ENCODE results near the gene F10.

Gene F10

GRCh38 chr13:113124211-113124970, 1.8 kb downstream of the F10 start:
- Histone ChIP-seq H3K27me3 (ENCODE audit: insufficient read depth, poor library complexity, severe bottlenecking) (no peaks in the 10 kb centered on the region), H3K4me1 (ENCODE audit: insufficient read depth, poor library complexity, severe bottlenecking) (no peaks in the 10 kb centered on the region), H3K27ac (ENCODE audit: poor library complexity, severe bottlenecking) (no peak overlapping the region), H3K36me3 (ENCODE audit: low read depth) (no peaks in the 10 kb centered on the region), H3K9me3 (ENCODE audit: severe bottlenecking) (no peaks in the 10 kb centered on the region), H3K4me3 (ENCODE audit: severe bottlenecking) (no peak overlapping the region)
- ATAC-seq (ENCODE audit: low read depth) (no peak), DNase-seq (ENCODE audit: low spot score) (no peak)
- TF ChIP-seq, protein P1, sequence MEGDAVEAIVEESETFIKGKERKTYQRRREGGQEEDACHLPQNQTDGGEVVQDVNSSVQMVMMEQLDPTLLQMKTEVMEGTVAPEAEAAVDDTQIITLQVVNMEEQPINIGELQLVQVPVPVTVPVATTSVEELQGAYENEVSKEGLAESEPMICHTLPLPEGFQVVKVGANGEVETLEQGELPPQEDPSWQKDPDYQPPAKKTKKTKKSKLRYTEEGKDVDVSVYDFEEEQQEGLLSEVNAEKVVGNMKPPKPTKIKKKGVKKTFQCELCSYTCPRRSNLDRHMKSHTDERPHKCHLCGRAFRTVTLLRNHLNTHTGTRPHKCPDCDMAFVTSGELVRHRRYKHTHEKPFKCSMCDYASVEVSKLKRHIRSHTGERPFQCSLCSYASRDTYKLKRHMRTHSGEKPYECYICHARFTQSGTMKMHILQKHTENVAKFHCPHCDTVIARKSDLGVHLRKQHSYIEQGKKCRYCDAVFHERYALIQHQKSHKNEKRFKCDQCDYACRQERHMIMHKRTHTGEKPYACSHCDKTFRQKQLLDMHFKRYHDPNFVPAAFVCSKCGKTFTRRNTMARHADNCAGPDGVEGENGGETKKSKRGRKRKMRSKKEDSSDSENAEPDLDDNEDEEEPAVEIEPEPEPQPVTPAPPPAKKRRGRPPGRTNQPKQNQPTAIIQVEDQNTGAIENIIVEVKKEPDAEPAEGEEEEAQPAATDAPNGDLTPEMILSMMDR (IDR thresholded peaks at IDR 0.05; ENCODE audit: poor library complexity, severe bottlenecking) = no peak

- no peak for DNase-seq (ENCODE audit: low spot score)
- Histone ChIP-seq H3K27me3 (ENCODE audit: insufficient read depth, poor library complexity, severe bottlenecking) (no peaks in the 10 kb centered on the region), H3K36me3 (ENCODE audit: low read depth) (no peaks in the 10 kb centered on the region)
These were observed 3.1 kb downstream of the F10 start for GRCh38 chr13:113125506-113126264.

GRCh38 chr13:113126265-113127150, 3.9 kb downstream of the F10 start:
- no peaks in the 10 kb centered on the region for H3K36me3 ChIP-seq (ENCODE audit: low read depth)
- peaks cover 3% of the 10 kb centered on the region for H3K27me3 ChIP-seq (ENCODE audit: insufficient read depth, poor library complexity, severe bottlenecking)
- H3K4me3 ChIP-seq (ENCODE audit: severe bottlenecking) = no peak overlapping the region
- DNase-seq (ENCODE audit: low spot score) = no peak
- no peaks in the 10 kb centered on the region for H3K4me1 ChIP-seq (ENCODE audit: insufficient read depth, poor library complexity, severe bottlenecking)
- no peaks in the 10 kb centered on the region for H3K9me3 ChIP-seq (ENCODE audit: severe bottlenecking)
- H3K27ac ChIP-seq (ENCODE audit: poor library complexity, severe bottlenecking) = no peak overlapping the region
- TF ChIP-seq, protein P1 (IDR thresholded peaks at IDR 0.05; ENCODE audit: poor library complexity, severe bottlenecking) = no peak
- ATAC-seq (ENCODE audit: low read depth) = no peak

More at GRCh38 chr13:113125506-113126264, 3.1 kb downstream of the F10 start:
- no peaks in the 10 kb centered on the region for H3K9me3 ChIP-seq (ENCODE audit: severe bottlenecking)
- no peak overlapping the region for H3K4me3 ChIP-seq (ENCODE audit: severe bottlenecking)
- TF ChIP-seq, protein P1 (IDR thresholded peaks at IDR 0.05; ENCODE audit: poor library complexity, severe bottlenecking) = no peak
- H3K4me1 ChIP-seq (ENCODE audit: insufficient read depth, poor library complexity, severe bottlenecking) = no peaks in the 10 kb centered on the region
- ATAC-seq (ENCODE audit: low read depth) = no peak
- H3K27ac ChIP-seq (ENCODE audit: poor library complexity, severe bottlenecking) = no peak overlapping the region

DNA sequence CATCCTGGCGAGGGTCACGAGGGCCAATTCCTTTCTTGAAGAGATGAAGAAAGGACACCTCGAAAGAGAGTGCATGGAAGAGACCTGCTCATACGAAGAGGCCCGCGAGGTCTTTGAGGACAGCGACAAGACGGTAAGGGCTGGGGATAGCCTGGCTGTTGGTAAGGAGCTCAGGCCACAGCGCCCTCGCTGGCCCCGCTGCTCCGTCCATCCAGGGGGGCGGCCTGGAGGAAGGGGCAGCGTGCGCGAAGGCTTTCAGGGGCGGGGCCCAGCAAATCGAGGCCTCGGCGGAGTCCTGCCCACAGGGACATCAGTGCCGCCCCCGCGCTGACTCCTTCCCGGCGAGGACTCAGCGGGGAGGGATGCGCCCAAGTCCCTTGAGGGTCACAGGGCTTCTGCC, 6.9 kb downstream of the F10 start:
- Histone ChIP-seq H3K27ac (ENCODE audit: poor library complexity, severe bottlenecking) (no peak overlapping the region), H3K27me3 (ENCODE audit: insufficient read depth, poor library complexity, severe bottlenecking) (peaks cover 15% of the 10 kb centered on the region), H3K9me3 (ENCODE audit: severe bottlenecking) (peaks cover 1% of the 10 kb centered on the region), H3K4me3 (ENCODE audit: severe bottlenecking) (no peak overlapping the region), H3K4me1 (ENCODE audit: insufficient read depth, poor library complexity, severe bottlenecking) (no peaks in the 10 kb centered on the region), H3K36me3 (ENCODE audit: low read depth) (no peaks in the 10 kb centered on the region)
- ATAC-seq (ENCODE audit: low read depth) = no peak
- TF ChIP-seq, protein P1 (IDR thresholded peaks at IDR 0.05; ENCODE audit: poor library complexity, severe bottlenecking) = no peak
- no peak for DNase-seq (ENCODE audit: low spot score)
